ENCODE data around the gene ANO1. TPM values are rescaled to one million over a fixed set of nuclear protein-coding genes. Genes with fewer than 3 reads are reported as not detected.

Gene ANO1
- polyA plus RNA-seq, 3 donors = not detected

DNA sequence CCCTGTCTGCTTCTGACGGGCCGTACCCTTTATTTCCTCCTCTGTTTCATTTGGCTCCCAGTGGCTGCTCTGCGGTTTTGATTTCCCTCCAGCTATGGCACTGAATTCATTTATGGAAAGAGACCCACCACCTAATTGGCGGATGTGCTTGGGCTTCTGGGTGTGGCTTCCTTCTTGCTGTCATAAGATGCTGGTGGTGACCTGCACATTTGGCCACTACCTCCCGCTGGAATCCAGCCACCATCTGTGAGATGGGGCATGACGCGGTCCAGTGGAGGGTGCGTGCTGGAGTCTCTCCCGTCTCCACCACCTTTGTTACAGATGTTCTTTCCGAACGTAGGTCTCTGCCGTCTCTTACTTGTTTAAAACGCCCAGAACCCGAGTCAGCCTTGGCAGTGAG, 77.3 kb downstream of the ANO1 start:
- H3K4me3 ChIP-seq (replicated peaks in 1 of 3; ENCODE audit: low read depth in 2 of 3, low read length in 3 of 3) = no peak overlapping the region
- no peak for DNase-seq
- intact Hi-C loops (cut with micrococcal nuclease) = no loop called here
- H2AFZ ChIP-seq (ENCODE audit: insufficient read depth, low read depth, low read length, poor library complexity, severe bottlenecking) = no peak overlapping the region
- Mint-ChIP-seq H3K36me3 (no peaks in the 10 kb centered on the region), H3K9me3 (peaks cover 0 to 4% (median 0%) of the 10 kb centered on the region in 7 donors), H3K4me3 (no peak overlapping the region), H3K27me3 (ENCODE audit: low read depth in 3 of 3) (peaks cover 2 to 6% (median 6%) of the 10 kb centered on the region in 3 donors), H3K4me1 (no peaks in the 10 kb centered on the region), H3K27ac (no peak overlapping the region)
- H3K79me2 ChIP-seq (ENCODE audit: insufficient read depth, low read length) = no peaks in the 10 kb centered on the region
- no peak overlapping the region for H3K4me2 ChIP-seq (replicated peaks; ENCODE audit: extremely low read depth, low read length, poor library complexity, severe bottlenecking)
- H3K27ac ChIP-seq (ENCODE audit: low read depth in 1 of 2, low read length in 2 of 2) = no peak overlapping the region
- H4K20me1 ChIP-seq (ENCODE audit: insufficient read depth, low read length) = no peaks in the 10 kb centered on the region
- 86% methylated on average over 13 of the region's 14 CpGs for WGBS (ENCODE audit: insufficient coverage)
- H3K27me3 ChIP-seq (ENCODE audit: control insufficient read depth in 2 of 2, insufficient read depth in 2 of 2, low read length in 2 of 2) = no peaks in the 10 kb centered on the region
- no peaks in the 10 kb centered on the region for H3K4me1 ChIP-seq (ENCODE audit: control insufficient read depth in 1 of 2, insufficient read depth in 2 of 2, low read length in 2 of 2)
- no peaks in the 10 kb centered on the region for H3K36me3 ChIP-seq (replicated peaks in 1 of 2; ENCODE audit: control insufficient read depth in 1 of 2, insufficient read depth in 2 of 2, low read length in 2 of 2)
- no peak overlapping the region for H3K9ac ChIP-seq (ENCODE audit: insufficient read depth, low read length, poor library complexity, severe bottlenecking)
- TF ChIP-seq, protein P1, sequence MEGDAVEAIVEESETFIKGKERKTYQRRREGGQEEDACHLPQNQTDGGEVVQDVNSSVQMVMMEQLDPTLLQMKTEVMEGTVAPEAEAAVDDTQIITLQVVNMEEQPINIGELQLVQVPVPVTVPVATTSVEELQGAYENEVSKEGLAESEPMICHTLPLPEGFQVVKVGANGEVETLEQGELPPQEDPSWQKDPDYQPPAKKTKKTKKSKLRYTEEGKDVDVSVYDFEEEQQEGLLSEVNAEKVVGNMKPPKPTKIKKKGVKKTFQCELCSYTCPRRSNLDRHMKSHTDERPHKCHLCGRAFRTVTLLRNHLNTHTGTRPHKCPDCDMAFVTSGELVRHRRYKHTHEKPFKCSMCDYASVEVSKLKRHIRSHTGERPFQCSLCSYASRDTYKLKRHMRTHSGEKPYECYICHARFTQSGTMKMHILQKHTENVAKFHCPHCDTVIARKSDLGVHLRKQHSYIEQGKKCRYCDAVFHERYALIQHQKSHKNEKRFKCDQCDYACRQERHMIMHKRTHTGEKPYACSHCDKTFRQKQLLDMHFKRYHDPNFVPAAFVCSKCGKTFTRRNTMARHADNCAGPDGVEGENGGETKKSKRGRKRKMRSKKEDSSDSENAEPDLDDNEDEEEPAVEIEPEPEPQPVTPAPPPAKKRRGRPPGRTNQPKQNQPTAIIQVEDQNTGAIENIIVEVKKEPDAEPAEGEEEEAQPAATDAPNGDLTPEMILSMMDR (IDR thresholded peaks at IDR 0.05) = no peak
- no peaks in the 10 kb centered on the region for H3K9me3 ChIP-seq (replicated peaks in 1 of 2; ENCODE audit: control insufficient read depth in 1 of 2, insufficient read depth in 1 of 2, low read length in 2 of 2)

DNA sequence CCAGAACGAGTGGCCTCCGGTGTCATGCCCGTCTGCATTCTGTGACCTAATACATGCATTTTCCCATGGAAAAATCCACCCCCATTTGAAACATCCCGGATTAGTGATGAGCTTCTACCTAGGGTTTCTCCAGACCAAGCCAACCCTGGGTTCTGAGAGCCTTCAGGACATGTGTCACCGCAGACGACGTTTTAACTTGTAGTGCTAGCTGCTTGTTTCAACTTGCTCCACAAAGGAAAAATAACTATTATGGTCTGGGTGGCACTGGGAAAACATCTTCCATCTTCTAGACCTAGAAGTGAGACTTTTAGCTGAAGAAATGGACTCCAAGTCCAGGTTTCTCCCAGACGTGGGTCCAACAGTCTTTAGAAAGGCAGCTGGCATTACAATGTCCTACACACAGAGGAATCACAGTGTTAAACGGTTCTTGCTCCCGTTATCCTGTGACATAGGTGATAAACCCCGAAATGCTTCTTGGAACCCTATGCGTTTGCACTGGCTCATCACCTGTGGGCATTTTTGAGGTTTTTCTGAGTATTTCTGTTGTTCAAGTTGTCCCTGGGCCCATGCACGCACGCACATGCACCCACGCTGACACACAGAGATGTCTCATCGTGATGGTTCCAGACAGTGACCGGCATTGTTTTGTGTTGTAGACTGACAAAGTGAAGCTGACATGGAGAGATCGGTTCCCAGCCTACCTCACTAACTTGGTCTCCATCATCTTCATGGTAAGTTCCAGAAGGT, 78.3 kb downstream of the ANO1 start:
- Mint-ChIP-seq H3K9me3 (peaks cover 0 to 4% (median 0%) of the 10 kb centered on the region in 7 donors), H3K27me3 (ENCODE audit: low read depth in 3 of 3) (peaks cover 2 to 6% (median 6%) of the 10 kb centered on the region in 3 donors), H3K4me1 (no peaks in the 10 kb centered on the region), H3K27ac (no peak overlapping the region), H3K4me3 (no peak overlapping the region), H3K36me3 (no peaks in the 10 kb centered on the region)
- Histone ChIP-seq H3K36me3 (replicated peaks in 1 of 2; ENCODE audit: control insufficient read depth in 1 of 2, insufficient read depth in 2 of 2, low read length in 2 of 2) (no peaks in the 10 kb centered on the region), H3K4me1 (ENCODE audit: control insufficient read depth in 1 of 2, insufficient read depth in 2 of 2, low read length in 2 of 2) (no peaks in the 10 kb centered on the region), H3K27ac (ENCODE audit: low read depth in 1 of 2, low read length in 2 of 2) (no peak overlapping the region), H3K79me2 (ENCODE audit: insufficient read depth, low read length) (no peaks in the 10 kb centered on the region), H3K27me3 (ENCODE audit: control insufficient read depth in 2 of 2, insufficient read depth in 2 of 2, low read length in 2 of 2) (no peaks in the 10 kb centered on the region), H3K9ac (ENCODE audit: insufficient read depth, low read length, poor library complexity, severe bottlenecking) (no peak overlapping the region), H3K9me3 (replicated peaks in 1 of 2; ENCODE audit: control insufficient read depth in 1 of 2, insufficient read depth in 1 of 2, low read length in 2 of 2) (no peaks in the 10 kb centered on the region), H3K4me2 (replicated peaks; ENCODE audit: extremely low read depth, low read length, poor library complexity, severe bottlenecking) (no peak overlapping the region), H4K20me1 (ENCODE audit: insufficient read depth, low read length) (no peaks in the 10 kb centered on the region), H2AFZ (ENCODE audit: insufficient read depth, low read depth, low read length, poor library complexity, severe bottlenecking) (no peak overlapping the region), H3K4me3 (replicated peaks in 1 of 3; ENCODE audit: low read depth in 2 of 3, low read length in 3 of 3) (no peak overlapping the region)
- TF ChIP-seq, protein P1 (IDR thresholded peaks at IDR 0.05) = no peak
- WGBS (ENCODE audit: insufficient coverage) = 90% methylated on average over 11 of the region's 18 CpGs
- no peak for DNase-seq
- intact Hi-C loops (cut with micrococcal nuclease) = no loop called here
